ENCODE measurements around the gene ZNF319. TPM values are rescaled to one million over a fixed set of nuclear protein-coding genes. Genes with fewer than 3 reads are reported as not detected.

Gene ZNF319
- total and polyA plus RNA-seq, 2 of the 13 experiments (the other 11 are each of a cell fraction or from before 2014, with no cell fraction given), result 2.4 to 3.6 TPM

DNA sequence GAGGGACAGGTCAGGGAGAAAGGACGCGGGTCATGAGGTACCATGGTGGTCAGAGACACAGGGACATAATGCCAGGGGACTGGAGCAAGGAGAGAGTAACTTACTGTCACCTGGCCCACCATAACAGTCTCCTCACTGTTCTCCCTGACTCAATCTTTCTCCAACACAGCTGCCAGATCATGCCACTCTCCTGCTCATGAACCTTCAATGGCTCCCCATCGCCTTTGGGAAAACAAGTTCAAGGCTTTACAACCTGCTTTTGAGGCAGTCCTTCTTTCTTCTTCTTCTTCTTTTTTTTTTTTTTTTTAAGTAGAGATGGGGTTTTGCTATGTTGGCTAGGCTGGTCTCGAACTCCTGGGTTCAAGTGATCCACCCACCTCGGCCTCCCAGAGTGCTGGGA is 52.4 kb downstream of the ZNF319 start:
- DNase-seq (ENCODE audit: low spot score), result no peak
- TF ChIP-seq ZNF207 (IDR thresholded peaks at IDR 0.05; ENCODE audit: borderline replicate concordance) (no peak), HIVEP1 (CRISPR knock-in tag; IDR thresholded peaks at IDR 0.05) (no peak)
- TF ChIP-seq, protein P1, sequence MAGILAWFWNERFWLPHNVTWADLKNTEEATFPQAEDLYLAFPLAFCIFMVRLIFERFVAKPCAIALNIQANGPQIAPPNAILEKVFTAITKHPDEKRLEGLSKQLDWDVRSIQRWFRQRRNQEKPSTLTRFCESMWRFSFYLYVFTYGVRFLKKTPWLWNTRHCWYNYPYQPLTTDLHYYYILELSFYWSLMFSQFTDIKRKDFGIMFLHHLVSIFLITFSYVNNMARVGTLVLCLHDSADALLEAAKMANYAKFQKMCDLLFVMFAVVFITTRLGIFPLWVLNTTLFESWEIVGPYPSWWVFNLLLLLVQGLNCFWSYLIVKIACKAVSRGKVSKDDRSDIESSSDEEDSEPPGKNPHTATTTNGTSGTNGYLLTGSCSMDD (CRISPR knock-in tag; IDR thresholded peaks at IDR 0.05), result no peak
- TF ChIP-seq, protein P2, sequence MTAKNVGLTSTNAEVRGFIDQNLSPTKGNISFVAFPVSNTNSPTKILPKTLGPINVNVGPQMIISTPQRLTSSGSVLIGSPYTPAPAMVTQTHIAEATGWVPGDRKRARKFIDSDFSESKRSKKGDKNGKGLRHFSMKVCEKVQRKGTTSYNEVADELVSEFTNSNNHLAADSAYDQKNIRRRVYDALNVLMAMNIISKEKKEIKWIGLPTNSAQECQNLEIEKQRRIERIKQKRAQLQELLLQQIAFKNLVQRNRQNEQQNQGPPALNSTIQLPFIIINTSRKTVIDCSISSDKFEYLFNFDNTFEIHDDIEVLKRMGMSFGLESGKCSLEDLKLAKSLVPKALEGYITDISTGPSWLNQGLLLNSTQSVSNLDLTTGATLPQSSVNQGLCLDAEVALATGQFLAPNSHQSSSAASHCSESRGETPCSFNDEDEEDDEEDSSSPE (CRISPR knock-in tag; IDR thresholded peaks at IDR 0.05), result no peak
- BruUV-seq (replicated peaks), result no TSS peak
- no peaks in the 10 kb centered on the region for H3K36me3 ChIP-seq (replicated peaks in 1 of 2; ENCODE audit: control insufficient read depth in 1 of 2, insufficient read depth in 2 of 2, low read length in 2 of 2)
- no peak overlapping the region for H3K9ac ChIP-seq (ENCODE audit: insufficient read depth, low read depth, low read length)
- H3K9me3 ChIP-seq (ENCODE audit: low read length), result no peaks in the 10 kb centered on the region
- intact Hi-C loops (cut with micrococcal nuclease; ENCODE audit: unreplicated experiment) (no loop called here), in situ Hi-C loops (cut with HindIII; ENCODE audit: extremely low pct_ligation_motif_present, low pct_unique_long_range_greater_than_20kb) (no loop called here)
- H3K27me3 ChIP-seq (ENCODE audit: control insufficient read depth in 1 of 2, insufficient read depth in 2 of 2, low read length in 2 of 2), result peaks cover 0 to 7% of the 10 kb centered on the region in 2 experiments; a peak in 2 of 5 replicates
- peaks cover 4% of the 10 kb centered on the region; the same call in 1 of the 2 replicates for H4K20me1 ChIP-seq (ENCODE audit: insufficient read depth, low read length)
- H3K27ac ChIP-seq (ENCODE audit: extremely low read length, insufficient read depth, low read length), result no peak overlapping the region
- ATAC-seq, result no peak
- H3K79me2 ChIP-seq (ENCODE audit: insufficient read depth, low read length), result no peaks in the 10 kb centered on the region
- H2AFZ ChIP-seq (ENCODE audit: low read length), result no peak overlapping the region
- no peaks in the 10 kb centered on the region for H3K4me1 ChIP-seq (ENCODE audit: insufficient read depth, low read length)
- ChIA-PET CTCF (ENCODE audit: low intra/inter-chr PET ratio, low total read pairs) (no interaction called here), POLR2A (no interaction called here)
- no peak overlapping the region for H3K4me3 ChIP-seq (replicated peaks in 1 of 3; ENCODE audit: insufficient read depth in 1 of 3, low read depth in 2 of 3, low read length in 3 of 3)
- H3K4me2 ChIP-seq (ENCODE audit: low read depth, low read length), result no peak overlapping the region
- WGBS (ENCODE audit: low lambda C conversion rate), result 5% methylated on average over 5 of the region's 5 CpGs
- no peak for FAIRE-seq

DNA sequence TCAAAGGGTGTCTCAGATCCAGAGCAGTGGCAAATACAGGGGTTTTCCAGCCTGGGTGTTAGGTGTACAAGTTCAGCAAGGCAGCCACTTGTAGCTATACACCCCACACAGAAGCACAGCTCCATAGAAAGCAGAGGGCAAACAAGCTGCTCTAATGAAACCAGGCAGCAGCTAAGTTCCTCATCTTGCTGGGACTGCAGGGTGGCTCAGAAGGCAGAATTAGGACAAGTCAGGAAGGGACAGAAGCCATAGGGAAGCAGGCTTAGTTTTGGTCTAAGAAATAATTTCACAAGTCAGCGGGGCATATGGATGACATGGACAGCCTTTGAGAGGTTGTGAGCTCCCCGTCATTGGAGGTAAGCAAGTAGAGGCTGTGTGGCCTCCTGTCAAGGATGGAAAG is 53.2 kb downstream of the ZNF319 start:
- Histone ChIP-seq H3K79me2 (ENCODE audit: insufficient read depth, low read length) (no peaks in the 10 kb centered on the region), H3K4me1 (ENCODE audit: insufficient read depth, low read length) (no peaks in the 10 kb centered on the region), H3K4me3 (replicated peaks in 1 of 3; ENCODE audit: insufficient read depth in 1 of 3, low read depth in 2 of 3, low read length in 3 of 3) (no peak overlapping the region), H3K9me3 (ENCODE audit: low read length) (no peaks in the 10 kb centered on the region), H3K36me3 (replicated peaks in 1 of 2; ENCODE audit: control insufficient read depth in 1 of 2, insufficient read depth in 2 of 2, low read length in 2 of 2) (no peaks in the 10 kb centered on the region), H3K4me2 (ENCODE audit: low read depth, low read length) (no peak overlapping the region), H3K9ac (ENCODE audit: insufficient read depth, low read depth, low read length) (no peak overlapping the region), H2AFZ (ENCODE audit: low read length) (no peak overlapping the region), H3K27ac (ENCODE audit: extremely low read length, insufficient read depth, low read length) (no peak overlapping the region), H4K20me1 (ENCODE audit: insufficient read depth, low read length) (peaks cover 4% of the 10 kb centered on the region; the same call in 1 of the 2 replicates), H3K27me3 (ENCODE audit: control insufficient read depth in 1 of 2, insufficient read depth in 2 of 2, low read length in 2 of 2) (peaks cover 0 to 7% of the 10 kb centered on the region in 2 experiments; a peak in 2 of 5 replicates)
- ChIA-PET CTCF (ENCODE audit: low intra/inter-chr PET ratio, low total read pairs) (no interaction called here), POLR2A (no interaction called here)
- FAIRE-seq (no peak), DNase-seq (ENCODE audit: low spot score) (no peak), ATAC-seq (no peak)
- in situ Hi-C loops (cut with HindIII; ENCODE audit: extremely low pct_ligation_motif_present, low pct_unique_long_range_greater_than_20kb) (no loop called here), intact Hi-C loops (cut with micrococcal nuclease; ENCODE audit: unreplicated experiment) (no loop called here)
- BruUV-seq (replicated peaks), result no TSS peak
- 32% methylated on average over 2 of the region's 2 CpGs for WGBS (ENCODE audit: low lambda C conversion rate)
- TF ChIP-seq RXRA (CRISPR knock-in tag; IDR thresholded peaks at IDR 0.05) (no peak), ZSCAN29 (CRISPR knock-in tag; conservative IDR thresholded peaks at IDR 0.05) (no peak), ZNF672 (CRISPR knock-in tag; IDR thresholded peaks at IDR 0.05) (no peak), TCF7 (IDR thresholded peaks at IDR 0.05; ENCODE audit: low read depth) (no peak), PAF1 (CRISPR knock-in tag; IDR thresholded peaks at IDR 0.05) (no peak), CENPT (CRISPR knock-in tag; IDR thresholded peaks at IDR 0.05; ENCODE audit: low read depth) (no peak), SYNCRIP (IDR thresholded peaks at IDR 0.05; ENCODE audit: insufficient read depth, low read depth, low read length) (no peak)
- TF ChIP-seq, protein P3, sequence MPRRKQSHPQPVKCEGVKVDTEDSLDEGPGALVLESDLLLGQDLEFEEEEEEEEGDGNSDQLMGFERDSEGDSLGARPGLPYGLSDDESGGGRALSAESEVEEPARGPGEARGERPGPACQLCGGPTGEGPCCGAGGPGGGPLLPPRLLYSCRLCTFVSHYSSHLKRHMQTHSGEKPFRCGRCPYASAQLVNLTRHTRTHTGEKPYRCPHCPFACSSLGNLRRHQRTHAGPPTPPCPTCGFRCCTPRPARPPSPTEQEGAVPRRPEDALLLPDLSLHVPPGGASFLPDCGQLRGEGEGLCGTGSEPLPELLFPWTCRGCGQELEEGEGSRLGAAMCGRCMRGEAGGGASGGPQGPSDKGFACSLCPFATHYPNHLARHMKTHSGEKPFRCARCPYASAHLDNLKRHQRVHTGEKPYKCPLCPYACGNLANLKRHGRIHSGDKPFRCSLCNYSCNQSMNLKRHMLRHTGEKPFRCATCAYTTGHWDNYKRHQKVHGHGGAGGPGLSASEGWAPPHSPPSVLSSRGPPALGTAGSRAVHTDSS (CRISPR knock-in tag; conservative IDR thresholded peaks at IDR 0.05), result no peak
- TF ChIP-seq, protein P4, sequence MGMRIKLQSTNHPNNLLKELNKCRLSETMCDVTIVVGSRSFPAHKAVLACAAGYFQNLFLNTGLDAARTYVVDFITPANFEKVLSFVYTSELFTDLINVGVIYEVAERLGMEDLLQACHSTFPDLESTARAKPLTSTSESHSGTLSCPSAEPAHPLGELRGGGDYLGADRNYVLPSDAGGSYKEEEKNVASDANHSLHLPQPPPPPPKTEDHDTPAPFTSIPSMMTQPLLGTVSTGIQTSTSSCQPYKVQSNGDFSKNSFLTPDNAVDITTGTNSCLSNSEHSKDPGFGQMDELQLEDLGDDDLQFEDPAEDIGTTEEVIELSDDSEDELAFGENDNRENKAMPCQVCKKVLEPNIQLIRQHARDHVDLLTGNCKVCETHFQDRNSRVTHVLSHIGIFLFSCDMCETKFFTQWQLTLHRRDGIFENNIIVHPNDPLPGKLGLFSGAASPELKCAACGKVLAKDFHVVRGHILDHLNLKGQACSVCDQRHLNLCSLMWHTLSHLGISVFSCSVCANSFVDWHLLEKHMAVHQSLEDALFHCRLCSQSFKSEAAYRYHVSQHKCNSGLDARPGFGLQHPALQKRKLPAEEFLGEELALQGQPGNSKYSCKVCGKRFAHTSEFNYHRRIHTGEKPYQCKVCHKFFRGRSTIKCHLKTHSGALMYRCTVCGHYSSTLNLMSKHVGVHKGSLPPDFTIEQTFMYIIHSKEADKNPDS (CRISPR knock-in tag; IDR thresholded peaks at IDR 0.05), result no peak
